LNCAP (cell line): ENCODE measurements around the gene SLC35B1.

ENCODE experiments used
- TF ChIP-seq, protein P1 (sequence below): fragments of 450-650 bp; IDR thresholded peaks from 2 replicates; pipeline ENCODE4 v1.5.1; 2017; ENCODE audit warnings: mild to moderate bottlenecking

Gene SLC35B1

DNA sequence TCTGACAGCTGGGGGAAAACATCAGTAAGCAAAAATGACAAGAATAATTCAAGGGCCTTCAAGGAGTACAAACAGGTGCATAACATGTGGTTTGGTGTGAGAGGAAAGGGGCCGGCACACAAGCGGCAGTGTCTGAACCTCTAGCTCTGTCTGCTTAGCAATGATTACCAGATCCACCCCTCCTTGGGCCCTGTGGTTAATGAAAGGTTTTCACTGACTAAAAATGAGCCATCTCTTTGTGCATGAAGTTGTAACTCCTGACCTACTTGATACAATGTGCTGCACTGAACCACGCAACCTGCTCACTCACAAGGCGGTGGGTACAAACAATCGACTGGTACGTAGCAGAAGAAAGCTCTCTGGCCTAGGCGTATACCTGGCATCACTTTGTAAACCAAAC, 41.0 kb upstream of the SLC35B1 start:
- TF ChIP-seq, protein P1, sequence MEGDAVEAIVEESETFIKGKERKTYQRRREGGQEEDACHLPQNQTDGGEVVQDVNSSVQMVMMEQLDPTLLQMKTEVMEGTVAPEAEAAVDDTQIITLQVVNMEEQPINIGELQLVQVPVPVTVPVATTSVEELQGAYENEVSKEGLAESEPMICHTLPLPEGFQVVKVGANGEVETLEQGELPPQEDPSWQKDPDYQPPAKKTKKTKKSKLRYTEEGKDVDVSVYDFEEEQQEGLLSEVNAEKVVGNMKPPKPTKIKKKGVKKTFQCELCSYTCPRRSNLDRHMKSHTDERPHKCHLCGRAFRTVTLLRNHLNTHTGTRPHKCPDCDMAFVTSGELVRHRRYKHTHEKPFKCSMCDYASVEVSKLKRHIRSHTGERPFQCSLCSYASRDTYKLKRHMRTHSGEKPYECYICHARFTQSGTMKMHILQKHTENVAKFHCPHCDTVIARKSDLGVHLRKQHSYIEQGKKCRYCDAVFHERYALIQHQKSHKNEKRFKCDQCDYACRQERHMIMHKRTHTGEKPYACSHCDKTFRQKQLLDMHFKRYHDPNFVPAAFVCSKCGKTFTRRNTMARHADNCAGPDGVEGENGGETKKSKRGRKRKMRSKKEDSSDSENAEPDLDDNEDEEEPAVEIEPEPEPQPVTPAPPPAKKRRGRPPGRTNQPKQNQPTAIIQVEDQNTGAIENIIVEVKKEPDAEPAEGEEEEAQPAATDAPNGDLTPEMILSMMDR = no peak

- TF ChIP-seq, protein P1 = no peak
These were observed 40.5 kb upstream of the SLC35B1 start for GRCh38 chr17:49748223-49748622.

DNA sequence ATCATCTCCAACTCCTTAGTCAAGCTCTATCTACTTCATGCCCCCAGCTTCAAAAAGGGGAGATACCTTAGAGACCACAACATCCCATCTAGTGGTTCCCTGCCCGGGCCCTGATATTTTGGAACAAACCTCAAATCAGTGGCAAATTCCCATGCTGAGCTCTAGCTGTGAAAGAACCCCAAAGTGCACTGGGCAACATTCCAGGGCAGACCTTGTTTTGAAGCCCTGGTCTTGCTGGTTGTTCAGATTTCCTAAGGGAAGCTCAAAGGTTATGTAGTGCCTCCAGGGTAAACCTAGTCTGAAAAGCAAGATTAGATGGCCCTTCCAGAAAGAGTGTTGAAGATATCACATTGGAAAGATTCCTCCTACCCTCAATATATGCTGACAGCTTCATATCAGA, 39.9 kb upstream of the SLC35B1 start:
- TF ChIP-seq, protein P1 = no peak

- TF ChIP-seq, protein P1 = no peak
These were observed 39.2 kb upstream of the SLC35B1 start for GRCh38 chr17:49746791-49747490.

GRCh38 chr17:49745175-49746139, 37.7 kb upstream of the SLC35B1 start:
- TF ChIP-seq, protein P1 = no peak

GRCh38 chr17:49742166-49742638, 34.4 kb upstream of the SLC35B1 start:
- TF ChIP-seq, protein P1 = no peak

GRCh38 chr17:49741692-49742076, 33.9 kb upstream of the SLC35B1 start:
- TF ChIP-seq, protein P1 = no peak
